ENCODE data around the gene NPC1.
"Not testable (repeated sequence)": the region's sequence is repeated elsewhere in the genome, so short reads cannot be mapped to it uniquely, and the experiment has no call there.

GRCh38 chr18:23510923-23511322 lies 75.4 kb downstream of the NPC1 start:
- TF ChIP-seq, protein P1, sequence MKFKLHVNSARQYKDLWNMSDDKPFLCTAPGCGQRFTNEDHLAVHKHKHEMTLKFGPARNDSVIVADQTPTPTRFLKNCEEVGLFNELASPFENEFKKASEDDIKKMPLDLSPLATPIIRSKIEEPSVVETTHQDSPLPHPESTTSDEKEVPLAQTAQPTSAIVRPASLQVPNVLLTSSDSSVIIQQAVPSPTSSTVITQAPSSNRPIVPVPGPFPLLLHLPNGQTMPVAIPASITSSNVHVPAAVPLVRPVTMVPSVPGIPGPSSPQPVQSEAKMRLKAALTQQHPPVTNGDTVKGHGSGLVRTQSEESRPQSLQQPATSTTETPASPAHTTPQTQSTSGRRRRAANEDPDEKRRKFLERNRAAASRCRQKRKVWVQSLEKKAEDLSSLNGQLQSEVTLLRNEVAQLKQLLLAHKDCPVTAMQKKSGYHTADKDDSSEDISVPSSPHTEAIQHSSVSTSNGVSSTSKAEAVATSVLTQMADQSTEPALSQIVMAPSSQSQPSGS (CRISPR knock-in tag; IDR thresholded peaks at IDR 0.05; ENCODE audit: borderline replicate concordance, low read depth) = not testable (repeated sequence)
- TF ChIP-seq RELA (CRISPR knock-in tag; IDR thresholded peaks at IDR 0.05; ENCODE audit: borderline replicate concordance) = not testable (repeated sequence)
- TF ChIP-seq, protein P2, sequence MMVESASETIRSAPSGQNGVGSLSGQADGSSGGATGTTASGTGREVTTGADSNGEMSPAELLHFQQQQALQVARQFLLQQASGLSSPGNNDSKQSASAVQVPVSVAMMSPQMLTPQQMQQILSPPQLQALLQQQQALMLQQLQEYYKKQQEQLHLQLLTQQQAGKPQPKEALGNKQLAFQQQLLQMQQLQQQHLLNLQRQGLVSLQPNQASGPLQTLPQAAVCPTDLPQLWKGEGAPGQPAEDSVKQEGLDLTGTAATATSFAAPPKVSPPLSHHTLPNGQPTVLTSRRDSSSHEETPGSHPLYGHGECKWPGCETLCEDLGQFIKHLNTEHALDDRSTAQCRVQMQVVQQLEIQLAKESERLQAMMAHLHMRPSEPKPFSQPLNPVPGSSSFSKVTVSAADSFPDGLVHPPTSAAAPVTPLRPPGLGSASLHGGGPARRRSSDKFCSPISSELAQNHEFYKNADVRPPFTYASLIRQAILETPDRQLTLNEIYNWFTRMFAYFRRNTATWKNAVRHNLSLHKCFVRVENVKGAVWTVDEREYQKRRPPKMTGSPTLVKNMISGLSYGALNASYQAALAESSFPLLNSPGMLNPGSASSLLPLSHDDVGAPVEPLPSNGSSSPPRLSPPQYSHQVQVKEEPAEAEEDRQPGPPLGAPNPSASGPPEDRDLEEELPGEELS (CRISPR knock-in tag; IDR thresholded peaks at IDR 0.05) = not testable (repeated sequence)
